ENCODE measurements around the gene FOXL3. TPM values are rescaled to one million over a fixed set of nuclear protein-coding genes. Genes with fewer than 3 reads are reported as not detected.

The FOXL3 gene
- total RNA-seq, 1 experiment from 2014 or later: not detected

DNA sequence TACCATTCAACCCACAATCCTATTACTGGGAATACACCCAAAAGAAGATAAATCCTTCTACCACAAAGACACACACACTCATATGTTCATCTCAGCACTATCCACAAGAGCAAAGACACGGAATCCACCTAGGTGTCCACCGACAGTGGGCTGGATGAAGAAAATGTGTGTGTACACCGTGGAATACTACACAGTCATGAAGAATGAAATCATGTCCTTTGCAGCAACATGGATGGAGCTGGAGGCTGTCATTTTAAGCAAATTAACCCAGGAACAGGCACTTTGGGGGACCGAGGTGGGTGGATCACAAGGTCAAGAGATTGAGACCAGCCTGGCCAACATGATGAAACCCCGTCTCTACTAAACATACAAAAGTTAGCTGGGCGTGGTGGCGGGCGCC lies 8.3 kb upstream of the FOXL3 start:
- no peaks in the 10 kb centered on the region for H3K36me3 Mint-ChIP-seq (ENCODE audit: insufficient read depth, unreplicated experiment)
- peaks cover 99% of the 10 kb centered on the region for H3K27me3 Mint-ChIP-seq (ENCODE audit: unreplicated experiment)
- CTCF ChIA-PET: interaction anchor here (0.6 kb wide), 1 partner anchor 382 kb away, joined by 3 read pairs; no protein-coding TSS in a partner anchor
- H3K9me3 Mint-ChIP-seq (ENCODE audit: low read depth, unreplicated experiment): peaks cover 8% of the 10 kb centered on the region
- no peak for DNase-seq
- H3K4me3 Mint-ChIP-seq (ENCODE audit: low read depth, unreplicated experiment): no peak overlapping the region
- BruUV-seq (replicated peaks): no TSS peak
- intact Hi-C loops (cut with micrococcal nuclease; ENCODE audit: unreplicated experiment): no loop called here
- no peak overlapping the region for H3K27ac Mint-ChIP-seq (ENCODE audit: unreplicated experiment)
- H3K4me1 Mint-ChIP-seq (ENCODE audit: low read depth, unreplicated experiment): peaks cover 13% of the 10 kb centered on the region
- TF ChIP-seq, protein P1, sequence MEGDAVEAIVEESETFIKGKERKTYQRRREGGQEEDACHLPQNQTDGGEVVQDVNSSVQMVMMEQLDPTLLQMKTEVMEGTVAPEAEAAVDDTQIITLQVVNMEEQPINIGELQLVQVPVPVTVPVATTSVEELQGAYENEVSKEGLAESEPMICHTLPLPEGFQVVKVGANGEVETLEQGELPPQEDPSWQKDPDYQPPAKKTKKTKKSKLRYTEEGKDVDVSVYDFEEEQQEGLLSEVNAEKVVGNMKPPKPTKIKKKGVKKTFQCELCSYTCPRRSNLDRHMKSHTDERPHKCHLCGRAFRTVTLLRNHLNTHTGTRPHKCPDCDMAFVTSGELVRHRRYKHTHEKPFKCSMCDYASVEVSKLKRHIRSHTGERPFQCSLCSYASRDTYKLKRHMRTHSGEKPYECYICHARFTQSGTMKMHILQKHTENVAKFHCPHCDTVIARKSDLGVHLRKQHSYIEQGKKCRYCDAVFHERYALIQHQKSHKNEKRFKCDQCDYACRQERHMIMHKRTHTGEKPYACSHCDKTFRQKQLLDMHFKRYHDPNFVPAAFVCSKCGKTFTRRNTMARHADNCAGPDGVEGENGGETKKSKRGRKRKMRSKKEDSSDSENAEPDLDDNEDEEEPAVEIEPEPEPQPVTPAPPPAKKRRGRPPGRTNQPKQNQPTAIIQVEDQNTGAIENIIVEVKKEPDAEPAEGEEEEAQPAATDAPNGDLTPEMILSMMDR (IDR thresholded peaks at IDR 0.05; ENCODE audit: unreplicated experiment): no peak

DNA sequence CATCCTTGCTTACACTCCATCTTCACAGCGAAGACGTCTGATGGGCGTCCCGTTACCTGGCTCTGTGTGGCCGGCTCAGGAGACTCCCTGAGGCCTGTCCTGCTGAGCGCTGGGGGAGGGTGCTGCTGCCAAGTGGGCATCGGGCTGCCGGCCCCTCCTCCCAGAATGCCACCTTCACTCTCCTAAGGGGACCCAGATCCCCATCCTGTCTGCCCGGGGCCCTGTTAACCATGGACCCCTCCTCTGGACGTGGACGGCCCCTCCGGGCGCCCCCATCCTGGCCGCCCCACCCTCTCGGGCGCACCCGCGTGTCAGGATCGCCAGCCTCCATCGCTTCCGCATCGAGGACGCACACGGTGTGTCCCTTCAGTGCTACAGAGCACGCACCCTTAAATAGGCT lies 7.3 kb upstream of the FOXL3 start:
- intact Hi-C loops (cut with micrococcal nuclease; ENCODE audit: unreplicated experiment): no loop called here
- TF ChIP-seq, protein P1 (IDR thresholded peaks at IDR 0.05; ENCODE audit: unreplicated experiment): no peak
- peaks cover 100% of the 10 kb centered on the region for H3K27me3 Mint-ChIP-seq (ENCODE audit: unreplicated experiment)
- DNase-seq: no peak
- CTCF ChIA-PET: no interaction called here
- no peaks in the 10 kb centered on the region for H3K36me3 Mint-ChIP-seq (ENCODE audit: insufficient read depth, unreplicated experiment)
- BruUV-seq (replicated peaks): no TSS peak
- peaks cover 4% of the 10 kb centered on the region for H3K9me3 Mint-ChIP-seq (ENCODE audit: low read depth, unreplicated experiment)
- H3K4me1 Mint-ChIP-seq (ENCODE audit: low read depth, unreplicated experiment): peaks cover 13% of the 10 kb centered on the region
- H3K27ac Mint-ChIP-seq (ENCODE audit: unreplicated experiment): no peak overlapping the region
- H3K4me3 Mint-ChIP-seq (ENCODE audit: low read depth, unreplicated experiment): no peak overlapping the region

DNA sequence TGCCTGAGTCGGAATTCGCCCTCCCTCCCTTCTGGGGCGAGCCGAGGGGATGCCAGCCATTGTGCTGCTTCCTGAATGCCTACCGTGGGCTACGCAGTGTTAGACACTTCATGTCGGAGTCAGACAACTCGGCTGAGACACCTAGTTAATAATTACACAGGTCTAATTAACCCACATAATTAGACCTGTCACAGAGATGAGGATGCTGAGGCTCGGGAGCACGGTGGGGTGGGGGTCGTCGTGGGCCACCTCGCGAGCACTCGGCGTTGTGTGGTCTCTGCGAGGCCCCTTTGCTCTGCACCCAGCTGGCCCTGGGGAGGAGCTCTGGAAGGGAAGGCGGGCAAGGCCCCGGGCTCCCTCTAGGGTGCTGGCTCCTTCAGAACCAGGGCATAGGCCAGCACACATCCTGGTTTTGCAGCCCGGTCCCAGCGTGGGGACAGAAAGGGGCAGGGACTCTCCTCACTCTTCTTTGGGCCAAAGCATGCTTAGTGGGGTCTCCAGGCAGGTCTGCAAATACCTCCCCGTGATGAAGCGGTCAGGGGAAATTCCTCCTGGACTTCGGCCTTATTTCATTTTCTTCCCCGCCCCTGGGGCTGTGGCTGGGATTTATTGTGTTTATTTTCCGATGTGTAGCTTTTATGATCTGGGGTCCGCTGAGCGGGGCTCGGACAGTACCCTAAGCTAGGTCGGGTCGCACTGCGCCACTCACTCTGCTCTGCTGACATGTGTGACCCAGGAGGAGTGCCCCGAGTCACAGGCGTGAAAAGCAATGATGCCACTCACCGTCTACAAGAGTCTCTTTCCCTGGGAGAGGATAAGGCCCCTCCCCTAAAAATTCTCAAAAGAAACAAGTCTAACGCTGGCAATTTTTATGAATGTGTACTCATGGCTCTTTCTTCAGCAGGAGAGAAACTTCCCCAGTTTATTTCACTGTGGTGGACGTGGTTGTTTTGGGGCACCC lies 4.9 kb upstream of the FOXL3 start:
- no TSS peak for BruUV-seq (replicated peaks)
- Mint-ChIP-seq H3K36me3 (ENCODE audit: insufficient read depth, unreplicated experiment) (no peaks in the 10 kb centered on the region), H3K4me3 (ENCODE audit: low read depth, unreplicated experiment) (no peak overlapping the region), H3K9me3 (ENCODE audit: low read depth, unreplicated experiment) (no peaks in the 10 kb centered on the region), H3K4me1 (ENCODE audit: low read depth, unreplicated experiment) (peaks cover 13% of the 10 kb centered on the region), H3K27me3 (ENCODE audit: unreplicated experiment) (peaks cover 94% of the 10 kb centered on the region), H3K27ac (ENCODE audit: unreplicated experiment) (no peak overlapping the region)
- DNase-seq: peak; percentile 34
- intact Hi-C loops (cut with micrococcal nuclease; ENCODE audit: unreplicated experiment): no loop called here
- TF ChIP-seq, protein P1 (IDR thresholded peaks at IDR 0.05; ENCODE audit: unreplicated experiment): no peak
- CTCF ChIA-PET: interaction anchor here (0.6 kb wide), 1 partner anchor 23 kb away, joined by 3 read pairs; no protein-coding TSS in a partner anchor

DNA sequence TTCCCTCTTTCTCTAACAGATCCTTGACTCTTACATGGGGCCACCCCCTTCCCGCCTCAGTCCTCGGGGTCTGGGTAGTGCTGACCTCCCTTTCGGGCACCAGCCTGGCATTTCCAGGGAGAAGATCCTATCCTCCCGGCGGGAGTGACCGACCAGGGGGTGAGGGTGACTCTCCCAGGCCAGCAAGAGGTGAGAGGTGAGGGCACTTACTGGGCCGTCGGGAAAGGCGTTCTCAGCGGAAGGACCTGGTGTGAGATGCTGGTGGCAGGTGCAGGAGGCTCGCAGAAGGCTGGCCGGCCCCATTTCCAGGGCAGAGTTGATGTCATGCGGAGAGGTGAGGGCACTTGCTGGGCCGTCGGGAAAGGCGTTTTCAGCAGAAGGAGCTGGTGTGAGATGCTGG lies 4.2 kb upstream of the FOXL3 start:
- H3K27me3 Mint-ChIP-seq (ENCODE audit: unreplicated experiment): peaks cover 87% of the 10 kb centered on the region

More for the DNA sequence above, 4.2 kb upstream of the FOXL3 start:
- Mint-ChIP-seq H3K27ac (ENCODE audit: unreplicated experiment) (no peak overlapping the region), H3K36me3 (ENCODE audit: insufficient read depth, unreplicated experiment) (no peaks in the 10 kb centered on the region), H3K4me1 (ENCODE audit: low read depth, unreplicated experiment) (peaks cover 13% of the 10 kb centered on the region), H3K4me3 (ENCODE audit: low read depth, unreplicated experiment) (no peak overlapping the region), H3K9me3 (ENCODE audit: low read depth, unreplicated experiment) (no peaks in the 10 kb centered on the region)
- intact Hi-C loops (cut with micrococcal nuclease; ENCODE audit: unreplicated experiment): no loop called here
- TF ChIP-seq, protein P1 (IDR thresholded peaks at IDR 0.05; ENCODE audit: unreplicated experiment): no peak
- BruUV-seq (replicated peaks): no TSS peak
- no peak for DNase-seq
- CTCF ChIA-PET: interaction anchor here (0.7 kb wide), 1 partner anchor 13 kb away, joined by 3 read pairs; no protein-coding TSS in a partner anchor

All from Calu3 (cell line).